Measurements from ENCODE around the gene COPG1. TPM values are rescaled to one million over a fixed set of nuclear protein-coding genes. Genes with fewer than 3 reads are reported as not detected.

The COPG1 gene
- total and polyA plus RNA-seq, 9 of the 15 experiments (the other 6 are each of a cell fraction or from before 2014, with no cell fraction given): 40.3 to 105 (median 62.4) TPM

- TF ChIP-seq ZNF217 (CRISPR knock-in tag; IDR thresholded peaks at IDR 0.05) (no peak), CEBPB (tag; IDR thresholded peaks at IDR 0.05) (peak; percentile 78), PTTG1 (tag; IDR thresholded peaks at IDR 0.05; ENCODE audit: low read depth) (no peak), SRSF7 (optimal IDR thresholded peaks at IDR 0.05; ENCODE audit: low read depth, low read length) (no peak), SNRNP70 (optimal IDR thresholded peaks at IDR 0.05; ENCODE audit: low read depth, low read length) (no peak), CHAMP1 (IDR thresholded peaks at IDR 0.05) (peak; percentile 21; the same call in 1 of the 2 replicates), GTF2B (IDR thresholded peaks at IDR 0.05; ENCODE audit: extremely low read depth, insufficient read length) (no peak), HMBOX1 (IDR thresholded peaks at IDR 0.05) (0 out of 2 replicates have a peak, but pooled peaks have one; percentile 11), VEZF1 (CRISPR knock-in tag; IDR thresholded peaks at IDR 0.05) (peak; percentile 25; the same call in 1 of the 2 replicates), NBN (IDR thresholded peaks at IDR 0.05; ENCODE audit: low read depth) (0 out of 2 replicates have a peak, but pooled peaks have one; percentile 37), MYBL2 (IDR thresholded peaks at IDR 0.05; ENCODE audit: low read depth) (peak; percentile 68), MYBL2 (CRISPR knock-in tag; IDR thresholded peaks at IDR 0.05; ENCODE audit: borderline replicate concordance) (no peak), ZNF239 (CRISPR knock-in tag; IDR thresholded peaks at IDR 0.05) (no peak), SLC30A9 (CRISPR knock-in tag; IDR thresholded peaks at IDR 0.05) (no peak), TBP (optimal IDR thresholded peaks at IDR 0.05; ENCODE audit: low read depth, low read length) (no peak), MYNN (IDR thresholded peaks at IDR 0.05) (0 out of 2 replicates have a peak, but pooled peaks have one; percentile 59), MYNN (CRISPR knock-in tag; IDR thresholded peaks at IDR 0.05) (no peak), DDX20 (tag; IDR thresholded peaks at IDR 0.05; ENCODE audit: low read depth) (no peak), HBP1 (CRISPR knock-in tag; IDR thresholded peaks at IDR 0.05) (no peak), THRA (IDR thresholded peaks at IDR 0.05) (no peak)
These were observed 18.9 kb upstream of the COPG1 start (continued) for GRCh38 chr3:129230311-129231019.

All from K562 (cell line).